Loucy (cell line): ENCODE data around the gene DBH.

Experiments
- EZH2phosphoT487 ChIP-seq: fragments of 200-600 bp; IDR thresholded peaks from 2 replicates; pipeline ENCODE4 v1.6.1; 2018; ENCODE audit warnings: antibody characterized with exemption, mild to moderate bottlenecking, moderate library complexity, borderline replicate concordance
- TF ChIP-seq, protein P1 (sequence below): fragments of 200-600 bp; sonication (generic); conservative IDR thresholded peaks from 2 replicates; pipeline ENCODE4 v1.5.1; 2014; ENCODE audit warnings: mild to moderate bottlenecking, antibody characterized with exemption, low read length

DNA sequence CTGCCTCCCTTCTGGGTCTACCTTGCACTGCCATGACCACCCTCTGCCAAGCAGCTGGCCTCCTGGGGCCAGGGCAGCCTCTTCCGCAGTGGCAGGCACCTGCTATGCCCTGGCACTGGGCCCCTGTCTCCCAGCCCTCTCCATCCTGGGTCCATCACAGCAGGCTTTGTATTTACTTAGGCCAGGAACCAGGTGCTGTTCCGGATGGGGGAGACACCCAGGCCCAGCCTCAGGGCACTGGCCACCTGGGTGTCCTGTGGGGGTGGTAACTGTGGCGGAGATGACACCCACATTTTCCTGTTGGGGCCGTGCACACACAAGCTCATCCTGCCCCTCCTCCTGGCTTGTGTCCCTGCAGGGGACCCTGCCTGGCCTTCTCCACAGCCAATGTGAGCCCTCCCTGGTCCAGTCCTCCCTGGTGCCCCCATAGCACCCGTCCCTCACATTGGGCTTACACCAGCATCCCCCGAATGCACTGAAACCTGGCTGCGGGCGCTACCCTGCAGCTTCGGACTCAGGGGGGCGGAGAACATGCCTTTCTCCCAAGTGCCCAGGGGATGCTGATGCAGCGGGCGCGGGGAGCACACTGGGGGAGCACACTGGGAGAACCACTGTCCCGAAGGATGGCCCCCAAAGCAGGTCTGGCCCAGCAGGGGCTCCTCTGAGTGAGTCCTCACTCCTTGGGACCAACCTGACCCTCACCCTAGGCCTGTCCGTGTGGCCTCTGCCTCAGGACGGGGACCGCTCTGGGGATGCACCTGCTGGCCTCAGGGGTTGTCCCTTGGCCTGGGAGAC is 44.9 kb upstream of the DBH start:
- TF ChIP-seq, protein P1, sequence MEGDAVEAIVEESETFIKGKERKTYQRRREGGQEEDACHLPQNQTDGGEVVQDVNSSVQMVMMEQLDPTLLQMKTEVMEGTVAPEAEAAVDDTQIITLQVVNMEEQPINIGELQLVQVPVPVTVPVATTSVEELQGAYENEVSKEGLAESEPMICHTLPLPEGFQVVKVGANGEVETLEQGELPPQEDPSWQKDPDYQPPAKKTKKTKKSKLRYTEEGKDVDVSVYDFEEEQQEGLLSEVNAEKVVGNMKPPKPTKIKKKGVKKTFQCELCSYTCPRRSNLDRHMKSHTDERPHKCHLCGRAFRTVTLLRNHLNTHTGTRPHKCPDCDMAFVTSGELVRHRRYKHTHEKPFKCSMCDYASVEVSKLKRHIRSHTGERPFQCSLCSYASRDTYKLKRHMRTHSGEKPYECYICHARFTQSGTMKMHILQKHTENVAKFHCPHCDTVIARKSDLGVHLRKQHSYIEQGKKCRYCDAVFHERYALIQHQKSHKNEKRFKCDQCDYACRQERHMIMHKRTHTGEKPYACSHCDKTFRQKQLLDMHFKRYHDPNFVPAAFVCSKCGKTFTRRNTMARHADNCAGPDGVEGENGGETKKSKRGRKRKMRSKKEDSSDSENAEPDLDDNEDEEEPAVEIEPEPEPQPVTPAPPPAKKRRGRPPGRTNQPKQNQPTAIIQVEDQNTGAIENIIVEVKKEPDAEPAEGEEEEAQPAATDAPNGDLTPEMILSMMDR: no peak
- TF ChIP-seq EZH2phosphoT487: no peak
